Measurements from ENCODE around the gene IL24. TPM values are rescaled to one million over a fixed set of nuclear protein-coding genes. Genes with fewer than 3 reads are reported as not detected.

Gene IL24
- polyA plus RNA-seq, 2 of the 4 experiments (the other 2 are of a cell fraction), result 0.04 TPM; not detected in 1

- DNase-seq (ENCODE audit: low read depth in 1 of 2, low spot score in 1 of 2) (no peak), FAIRE-seq (no peak), ATAC-seq (peak; percentile 53 to 55; a peak in 3 of 6 replicates)
- H3K27ac ChIP-seq, result no peak overlapping the region
- POLR2A ChIA-PET, result no interaction called here
- H3K4me3 ChIP-seq, result no peak overlapping the region
- no peaks in the 10 kb centered on the region for H3K9me3 ChIP-seq
- WGBS (ENCODE audit: missing lambda C conversion rate), result 73% methylated on average over 6 of the region's 6 CpGs
- TF ChIP-seq CHD4 (IDR thresholded peaks at IDR 0.05; ENCODE audit: borderline replicate concordance) (no peak), ESRRA (IDR thresholded peaks at IDR 0.05; ENCODE audit: borderline replicate concordance, low read length) (no peak), BHLHE40 (IDR thresholded peaks at IDR 0.05; ENCODE audit: low read depth, low read length) (no peak), NR3C1 (IDR thresholded peaks at IDR 0.05) (no peak), RNF2 (IDR thresholded peaks at IDR 0.05; ENCODE audit: borderline replicate concordance, low read depth) (no peak), CBX8 (IDR thresholded peaks at IDR 0.05) (no peak), ZNF302 (CRISPR knock-in tag; IDR thresholded peaks at IDR 0.05) (no peak), JUN (IDR thresholded peaks at IDR 0.05) (no peak), CEBPB (IDR thresholded peaks at IDR 0.05) (no peak)
- TF ChIP-seq, protein P1, sequence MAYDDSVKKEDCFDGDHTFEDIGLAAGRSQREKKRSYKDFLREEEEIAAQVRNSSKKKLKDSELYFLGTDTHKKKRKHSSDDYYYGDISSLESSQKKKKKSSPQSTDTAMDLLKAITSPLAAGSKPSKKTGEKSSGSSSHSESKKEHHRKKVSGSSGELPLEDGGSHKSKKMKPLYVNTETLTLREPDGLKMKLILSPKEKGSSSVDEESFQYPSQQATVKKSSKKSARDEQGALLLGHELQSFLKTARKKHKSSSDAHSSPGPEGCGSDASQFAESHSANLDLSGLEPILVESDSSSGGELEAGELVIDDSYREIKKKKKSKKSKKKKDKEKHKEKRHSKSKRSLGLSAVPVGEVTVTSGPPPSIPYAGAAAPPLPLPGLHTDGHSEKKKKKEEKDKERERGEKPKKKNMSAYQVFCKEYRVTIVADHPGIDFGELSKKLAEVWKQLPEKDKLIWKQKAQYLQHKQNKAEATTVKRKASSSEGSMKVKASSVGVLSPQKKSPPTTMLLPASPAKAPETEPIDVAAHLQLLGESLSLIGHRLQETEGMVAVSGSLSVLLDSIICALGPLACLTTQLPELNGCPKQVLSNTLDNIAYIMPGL (CRISPR knock-in tag; IDR thresholded peaks at IDR 0.05; ENCODE audit: borderline replicate concordance), result no peak
- TF ChIP-seq, protein P2, sequence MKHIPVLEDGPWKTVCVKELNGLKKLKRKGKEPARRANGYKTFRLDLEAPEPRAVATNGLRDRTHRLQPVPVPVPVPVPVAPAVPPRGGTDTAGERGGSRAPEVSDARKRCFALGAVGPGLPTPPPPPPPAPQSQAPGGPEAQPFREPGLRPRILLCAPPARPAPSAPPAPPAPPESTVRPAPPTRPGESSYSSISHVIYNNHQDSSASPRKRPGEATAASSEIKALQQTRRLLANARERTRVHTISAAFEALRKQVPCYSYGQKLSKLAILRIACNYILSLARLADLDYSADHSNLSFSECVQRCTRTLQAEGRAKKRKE (CRISPR knock-in tag; IDR thresholded peaks at IDR 0.05; ENCODE audit: low read depth), result no peak
- no peak overlapping the region for H3K4me2 ChIP-seq
- CTCF ChIA-PET, result interaction anchor here (0.7 to 7.8 kb wide), 10 partner anchors 15 to 452 kb away, joined by 3 to 63 read pairs (median 3); partner anchors contain the start of gene PIGR
- peaks cover 9% of the 10 kb centered on the region for H3K4me1 ChIP-seq
Observed at GRCh38 chr1:206931709-206932108, 34.5 kb downstream of the IL24 start.

GRCh38 chr1:206932177-206932576 is 34.9 kb downstream of the IL24 start:
- FAIRE-seq (no peak), DNase-seq (ENCODE audit: low read depth in 1 of 2, low spot score in 1 of 2) (no peak), ATAC-seq (no peak)
- no peak overlapping the region for H3K27ac ChIP-seq
- peaks cover 4% of the 10 kb centered on the region; the same call in 2 of the 3 replicates for H3K4me1 ChIP-seq
- 83% methylated on average over 7 of the region's 8 CpGs for WGBS (ENCODE audit: missing lambda C conversion rate)
- TF ChIP-seq ZFP36 (IDR thresholded peaks at IDR 0.05; ENCODE audit: borderline replicate concordance, partially characterized antibody) (no peak), RARB (CRISPR knock-in tag; IDR thresholded peaks at IDR 0.05) (no peak), NR3C1 (IDR thresholded peaks at IDR 0.05) (no peak), TFCP2L1 (CRISPR knock-in tag; IDR thresholded peaks at IDR 0.05) (no peak), RAD21 (conservative IDR thresholded peaks at IDR 0.05 in 1 of 2, IDR thresholded peaks at IDR 0.05 in 1 of 2) (no peak), ZSCAN20 (CRISPR knock-in tag; IDR thresholded peaks at IDR 0.05) (no peak), MAZ (IDR thresholded peaks at IDR 0.05; ENCODE audit: borderline replicate concordance, low read depth, low read length) (no peak), PHF8 (IDR thresholded peaks at IDR 0.05; ENCODE audit: borderline replicate concordance, low read depth) (no peak)
- TF ChIP-seq, protein P3, sequence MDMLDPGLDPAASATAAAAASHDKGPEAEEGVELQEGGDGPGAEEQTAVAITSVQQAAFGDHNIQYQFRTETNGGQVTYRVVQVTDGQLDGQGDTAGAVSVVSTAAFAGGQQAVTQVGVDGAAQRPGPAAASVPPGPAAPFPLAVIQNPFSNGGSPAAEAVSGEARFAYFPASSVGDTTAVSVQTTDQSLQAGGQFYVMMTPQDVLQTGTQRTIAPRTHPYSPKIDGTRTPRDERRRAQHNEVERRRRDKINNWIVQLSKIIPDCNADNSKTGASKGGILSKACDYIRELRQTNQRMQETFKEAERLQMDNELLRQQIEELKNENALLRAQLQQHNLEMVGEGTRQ (IDR thresholded peaks at IDR 0.05), result no peak
- TF ChIP-seq, protein P4, sequence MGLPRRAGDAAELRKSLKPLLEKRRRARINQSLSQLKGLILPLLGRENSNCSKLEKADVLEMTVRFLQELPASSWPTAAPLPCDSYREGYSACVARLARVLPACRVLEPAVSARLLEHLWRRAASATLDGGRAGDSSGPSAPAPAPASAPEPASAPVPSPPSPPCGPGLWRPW (IDR thresholded peaks at IDR 0.05), result no peak
- TF ChIP-seq, protein P5, sequence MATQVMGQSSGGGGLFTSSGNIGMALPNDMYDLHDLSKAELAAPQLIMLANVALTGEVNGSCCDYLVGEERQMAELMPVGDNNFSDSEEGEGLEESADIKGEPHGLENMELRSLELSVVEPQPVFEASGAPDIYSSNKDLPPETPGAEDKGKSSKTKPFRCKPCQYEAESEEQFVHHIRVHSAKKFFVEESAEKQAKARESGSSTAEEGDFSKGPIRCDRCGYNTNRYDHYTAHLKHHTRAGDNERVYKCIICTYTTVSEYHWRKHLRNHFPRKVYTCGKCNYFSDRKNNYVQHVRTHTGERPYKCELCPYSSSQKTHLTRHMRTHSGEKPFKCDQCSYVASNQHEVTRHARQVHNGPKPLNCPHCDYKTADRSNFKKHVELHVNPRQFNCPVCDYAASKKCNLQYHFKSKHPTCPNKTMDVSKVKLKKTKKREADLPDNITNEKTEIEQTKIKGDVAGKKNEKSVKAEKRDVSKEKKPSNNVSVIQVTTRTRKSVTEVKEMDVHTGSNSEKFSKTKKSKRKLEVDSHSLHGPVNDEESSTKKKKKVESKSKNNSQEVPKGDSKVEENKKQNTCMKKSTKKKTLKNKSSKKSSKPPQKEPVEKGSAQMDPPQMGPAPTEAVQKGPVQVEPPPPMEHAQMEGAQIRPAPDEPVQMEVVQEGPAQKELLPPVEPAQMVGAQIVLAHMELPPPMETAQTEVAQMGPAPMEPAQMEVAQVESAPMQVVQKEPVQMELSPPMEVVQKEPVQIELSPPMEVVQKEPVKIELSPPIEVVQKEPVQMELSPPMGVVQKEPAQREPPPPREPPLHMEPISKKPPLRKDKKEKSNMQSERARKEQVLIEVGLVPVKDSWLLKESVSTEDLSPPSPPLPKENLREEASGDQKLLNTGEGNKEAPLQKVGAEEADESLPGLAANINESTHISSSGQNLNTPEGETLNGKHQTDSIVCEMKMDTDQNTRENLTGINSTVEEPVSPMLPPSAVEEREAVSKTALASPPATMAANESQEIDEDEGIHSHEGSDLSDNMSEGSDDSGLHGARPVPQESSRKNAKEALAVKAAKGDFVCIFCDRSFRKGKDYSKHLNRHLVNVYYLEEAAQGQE (IDR thresholded peaks at IDR 0.05), result no peak
- H3K9me3 ChIP-seq, result no peaks in the 10 kb centered on the region
- ChIA-PET CTCF (interaction anchor here (0.7 to 7.8 kb wide), 11 partner anchors 11 to 453 kb away, joined by 3 to 63 read pairs (median 3); partner anchors contain the start of genes FCMR and PIGR), POLR2A (no interaction called here)
- no peak overlapping the region for H3K4me2 ChIP-seq
- no peak overlapping the region for H3K4me3 ChIP-seq
